HT1080 (cell line): ENCODE data around the gene PCP4. TPM values are rescaled to one million over a fixed set of nuclear protein-coding genes. Genes with fewer than 3 reads are reported as not detected.

ENCODE experiments used
- DNase-seq: peaks from one replicate; pipeline ENCODE4 v3.0.0-alpha.2; 2015; ENCODE audit warnings: low read depth
- polyA plus RNA-seq, 2 experiments: library from polyadenylated mRNA; depleted of rRNA; stranded (reverse); fragments of >200 nt; gene quantifications; 2 replicates each; pipeline ENCODE4 v1.2.3, GENCODE V29; 2015
- total RNA-seq: library from RNA; depleted of rRNA; stranded (reverse); fragments of >200 nt; shearing (Covaris generic); gene quantifications from 2 replicates; pipeline ENCODE4 v1.2.3, GENCODE V29; 2014; rRNA removed

PCP4 gene
- not detected in 2 replicates for total RNA-seq
- not detected in 2 replicates for polyA plus RNA-seq (2015; cell fraction: cytosol; rRNA removed)
- polyA plus RNA-seq (2015; cell fraction: nucleus; rRNA removed): not detected in 2 replicates

DNA sequence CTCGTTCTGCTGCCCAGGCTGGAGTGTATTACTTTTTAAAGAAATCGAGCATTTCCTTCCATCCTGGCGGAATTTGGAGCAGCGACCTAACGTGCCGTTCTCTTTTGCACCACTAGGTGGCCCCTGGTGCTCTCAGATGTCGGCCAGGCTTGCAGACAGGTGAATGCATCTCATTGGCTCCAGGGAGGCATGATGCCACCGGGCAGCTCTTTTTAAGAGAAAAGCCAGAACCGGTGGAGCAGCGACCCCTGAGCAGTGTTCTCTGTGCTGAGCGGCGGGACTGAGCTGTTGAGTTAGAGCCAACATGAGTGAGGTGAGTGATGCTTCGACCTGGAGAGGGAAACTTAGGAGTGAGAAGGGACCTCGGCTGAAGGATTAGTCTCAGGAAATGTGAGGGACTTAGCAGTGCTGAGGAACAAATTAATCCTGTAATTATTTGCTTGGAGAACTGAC lies at the start of gene PCP4:
Gene PCP4 (plus strand): TSS at position 241 of the 453 bp plus-strand sequence. CDS start 64 bp downstream, at position 305.
- DNase-seq: peak; percentile 21

DNA sequence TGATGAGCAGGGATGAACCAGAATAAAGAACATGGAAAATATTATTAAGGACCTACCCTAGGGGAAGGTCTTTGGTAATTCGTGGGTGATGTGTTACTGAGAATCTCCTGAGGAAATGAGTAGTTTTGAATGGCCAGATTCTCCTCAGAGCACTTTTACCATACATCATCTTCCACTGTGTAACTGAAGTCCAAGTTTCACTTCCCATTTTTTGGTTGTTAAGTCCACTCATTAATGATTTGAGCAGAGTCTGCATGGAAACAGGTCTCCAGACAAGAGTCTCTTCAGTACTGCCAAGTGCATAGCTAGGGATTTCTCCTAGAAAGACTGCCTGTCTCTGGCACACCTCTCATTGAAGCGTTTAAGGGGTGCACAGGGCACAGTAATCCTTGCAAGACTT lies 48.7 kb upstream of the PCP4 start:
- no peak for DNase-seq

DNA sequence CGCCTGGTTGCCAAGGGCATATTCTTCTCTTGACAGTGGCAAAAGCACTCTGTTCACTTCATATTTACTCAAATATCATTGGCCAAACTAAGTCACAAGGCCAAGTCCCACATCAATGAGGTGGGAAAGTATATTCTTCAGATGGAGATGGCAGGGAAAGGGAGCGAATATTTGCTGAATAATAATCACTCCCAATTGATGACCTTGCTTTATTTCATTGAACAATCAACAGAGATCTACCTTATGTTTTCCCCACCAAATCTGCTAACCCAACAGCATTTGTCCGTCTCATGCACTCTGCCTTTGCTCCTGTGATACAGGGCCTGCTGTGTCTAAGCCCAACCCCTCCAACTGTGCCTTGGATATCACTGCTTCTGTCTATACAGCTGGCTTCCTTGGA lies 45.2 kb upstream of the PCP4 start:
- no peak for DNase-seq

DNA sequence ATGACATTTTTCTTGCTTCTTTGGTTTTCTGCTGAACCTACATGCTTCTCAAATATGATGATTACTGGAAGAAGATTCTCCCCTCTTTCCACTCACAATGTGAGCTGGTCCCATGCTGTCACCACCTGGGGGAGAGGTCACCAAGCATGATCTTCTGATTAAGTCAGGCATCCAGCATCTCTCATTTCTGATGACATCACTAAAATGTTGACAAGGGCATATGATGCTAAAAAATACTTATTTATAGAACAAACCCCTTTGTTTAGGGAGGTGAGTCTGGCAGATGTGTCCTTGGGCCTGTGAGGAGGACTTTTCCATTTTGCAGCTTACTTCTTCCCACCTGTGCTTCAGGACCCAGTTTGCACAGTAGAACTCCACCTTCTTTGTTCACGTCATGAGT lies 42.0 kb upstream of the PCP4 start:
- no peak for DNase-seq

DNA sequence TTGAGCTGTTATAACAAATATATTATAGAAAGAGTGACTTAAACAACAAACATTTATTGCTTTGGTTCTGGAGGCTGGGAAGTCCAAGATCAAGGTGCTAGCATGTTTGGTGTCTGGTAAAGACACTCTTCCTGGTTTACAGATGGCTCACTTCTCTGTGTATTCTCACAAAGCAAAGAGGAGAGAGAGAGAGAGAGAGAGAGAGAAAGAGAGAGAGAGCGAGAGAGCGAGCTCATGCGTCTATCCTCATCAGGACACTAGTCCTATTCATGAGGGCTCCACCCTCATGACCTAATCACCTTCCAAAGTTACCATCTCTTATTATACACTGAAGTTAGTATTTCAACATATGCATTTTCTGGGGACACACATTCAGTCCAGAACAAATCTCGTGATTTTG lies 32.7 kb upstream of the PCP4 start:
- DNase-seq: no peak

DNA sequence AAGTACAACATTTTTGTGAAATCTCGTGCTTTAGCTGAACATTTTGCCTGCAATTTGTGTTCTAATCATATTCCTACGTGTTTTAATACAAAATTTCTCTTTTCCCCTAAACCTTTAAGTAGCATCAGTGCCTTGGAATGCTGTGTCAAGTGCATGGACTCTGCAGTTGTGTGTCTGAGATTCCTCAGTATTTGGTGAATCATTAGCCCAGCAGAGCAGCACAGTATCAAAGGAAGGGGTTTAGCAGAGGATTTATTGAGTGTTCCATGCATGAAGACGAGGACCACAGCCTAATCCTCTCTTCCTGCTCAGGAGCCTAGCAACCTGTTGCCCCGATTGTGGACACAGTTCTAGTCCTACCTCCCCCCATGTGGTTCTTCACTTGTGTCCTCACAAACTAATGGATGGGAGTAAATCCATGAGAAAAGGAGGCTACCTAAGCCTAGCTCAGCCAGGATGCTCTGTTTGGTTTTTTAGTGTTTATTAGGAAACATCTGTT lies 29.3 kb upstream of the PCP4 start:
- no peak for DNase-seq

DNA sequence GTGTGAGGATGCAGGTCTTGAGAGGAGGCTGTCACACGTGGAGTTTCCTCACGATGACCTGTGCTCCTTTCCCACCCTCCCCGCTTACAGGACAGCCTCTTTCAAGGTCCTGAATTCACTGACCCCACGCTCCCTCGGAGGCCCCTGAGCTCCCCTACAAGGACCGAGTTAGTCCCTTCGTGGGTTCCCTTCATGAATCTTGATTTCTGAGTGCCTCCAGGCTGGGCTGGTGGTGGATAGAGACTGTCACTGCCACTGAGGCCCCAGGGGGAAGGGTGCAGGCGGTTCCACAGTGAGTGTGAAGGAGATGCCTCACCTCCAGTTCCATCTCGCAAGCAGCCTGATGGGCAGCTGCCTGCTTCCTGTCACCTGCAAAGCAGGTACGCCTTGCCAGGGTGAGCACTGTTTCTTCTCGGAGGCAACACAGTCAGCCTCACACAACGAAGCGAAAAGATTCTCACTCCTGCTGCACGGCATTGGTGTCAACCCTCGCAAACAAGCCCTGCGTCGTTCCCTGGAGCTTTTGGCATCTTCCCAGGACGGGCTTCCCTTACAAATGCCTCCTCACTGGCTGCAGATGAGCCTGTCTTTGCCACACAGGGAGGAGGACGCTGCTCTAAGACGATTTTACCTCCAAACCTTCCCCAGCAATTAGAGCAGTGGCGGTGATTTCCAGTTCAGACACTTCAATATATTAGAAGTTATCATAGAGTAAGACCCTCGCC lies 26.7 kb upstream of the PCP4 start:
- no peak for DNase-seq

DNA sequence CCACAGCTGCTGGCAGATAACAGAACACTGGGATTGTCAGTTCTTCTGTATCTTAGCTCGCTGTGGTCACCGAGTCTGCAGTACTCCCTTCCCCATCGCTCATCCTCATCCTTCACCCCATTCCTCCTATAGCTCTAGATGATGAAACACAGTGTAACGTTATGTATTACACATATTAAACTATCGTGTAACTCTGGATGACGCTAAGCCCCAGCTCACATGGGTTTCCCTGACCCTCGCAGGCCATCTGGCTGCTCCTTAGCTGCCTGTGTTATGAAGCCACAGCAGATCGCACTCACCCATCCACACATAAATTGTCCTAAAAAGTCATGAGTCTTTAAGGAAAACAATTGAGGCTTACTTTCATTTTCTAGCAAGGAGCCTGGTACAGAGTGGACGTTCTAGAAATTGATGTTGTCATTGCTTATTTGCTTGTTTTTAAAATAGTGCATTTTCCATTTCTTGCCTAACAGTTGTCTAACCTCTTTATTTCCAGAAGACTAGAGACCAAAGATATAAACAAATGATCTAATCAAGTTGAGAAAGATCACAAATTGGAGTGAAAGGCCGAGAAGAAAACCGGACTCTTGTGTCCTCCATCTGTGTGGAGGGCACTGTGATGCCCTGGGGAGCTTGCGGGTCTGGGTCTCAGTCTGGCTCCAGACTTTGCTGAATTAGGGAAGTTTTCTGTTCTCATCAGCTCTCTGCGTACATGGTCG lies 24.3 kb upstream of the PCP4 start:
- no peak for DNase-seq

DNA sequence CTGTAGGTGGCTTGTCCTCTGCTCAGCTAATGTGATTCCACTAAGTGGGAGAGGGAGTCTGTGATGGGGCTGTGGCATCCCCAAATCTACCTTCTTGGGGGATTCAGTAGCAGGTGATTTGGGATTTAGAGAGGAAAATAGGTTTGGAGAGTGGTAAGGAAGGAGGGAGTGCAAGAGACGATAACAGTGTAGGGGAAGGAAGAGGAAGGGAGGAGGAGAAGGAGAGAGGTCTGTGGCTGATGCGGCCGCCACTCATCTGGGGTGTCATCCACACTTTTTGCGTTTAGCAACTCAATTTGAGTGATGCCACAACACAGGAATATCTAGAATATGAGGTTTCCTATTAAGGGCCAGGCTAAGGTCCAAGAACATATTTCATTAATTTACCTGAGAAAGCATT lies 23.8 kb upstream of the PCP4 start:
- no peak for DNase-seq

DNA sequence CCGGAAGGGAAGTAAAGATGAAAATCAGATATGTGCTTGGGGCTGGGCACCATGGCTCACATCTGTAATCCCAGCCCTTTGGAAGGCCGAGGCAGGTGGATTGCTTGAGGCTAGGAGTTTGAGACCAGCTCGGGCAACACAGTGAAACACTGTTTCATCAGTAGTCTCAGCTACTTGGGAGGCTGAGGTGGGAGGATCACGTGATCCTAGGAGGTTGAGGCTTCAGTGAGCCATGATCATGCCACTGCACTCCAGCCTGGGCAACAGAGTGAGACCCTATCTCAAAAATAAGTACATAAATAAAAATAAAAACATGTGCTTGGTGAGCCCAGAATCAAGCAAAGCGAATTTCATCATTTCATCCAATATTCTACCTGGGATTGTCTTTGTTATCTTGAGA lies 23.3 kb upstream of the PCP4 start:
- no peak for DNase-seq

DNA sequence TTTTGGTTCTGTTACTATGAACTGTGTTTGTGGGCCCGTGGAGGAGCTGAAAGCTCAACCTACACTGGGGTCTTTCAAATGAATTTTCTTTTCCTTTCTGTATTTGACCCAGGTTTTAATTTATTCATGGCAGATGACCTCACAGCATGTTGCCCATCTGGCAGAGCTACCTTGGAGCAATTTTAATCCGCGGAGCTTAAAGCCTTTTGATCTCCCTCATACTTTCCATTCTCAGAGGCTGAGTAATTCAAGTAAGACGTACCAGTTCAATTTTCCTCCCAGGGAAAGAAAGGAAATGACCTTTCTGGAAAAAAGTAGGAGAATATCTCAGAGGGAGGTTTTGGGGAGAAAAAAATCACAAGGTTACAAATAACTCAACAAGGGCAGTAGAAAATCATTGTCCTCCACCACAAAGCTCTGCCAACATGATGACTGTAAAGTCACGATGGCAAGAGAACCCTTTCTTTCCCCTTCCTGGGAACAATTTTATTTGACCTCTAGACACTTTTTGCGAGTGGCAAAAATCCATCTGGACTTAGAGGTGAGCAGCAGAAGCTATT lies 21.6 kb upstream of the PCP4 start:
- peak; percentile 60 for DNase-seq

DNA sequence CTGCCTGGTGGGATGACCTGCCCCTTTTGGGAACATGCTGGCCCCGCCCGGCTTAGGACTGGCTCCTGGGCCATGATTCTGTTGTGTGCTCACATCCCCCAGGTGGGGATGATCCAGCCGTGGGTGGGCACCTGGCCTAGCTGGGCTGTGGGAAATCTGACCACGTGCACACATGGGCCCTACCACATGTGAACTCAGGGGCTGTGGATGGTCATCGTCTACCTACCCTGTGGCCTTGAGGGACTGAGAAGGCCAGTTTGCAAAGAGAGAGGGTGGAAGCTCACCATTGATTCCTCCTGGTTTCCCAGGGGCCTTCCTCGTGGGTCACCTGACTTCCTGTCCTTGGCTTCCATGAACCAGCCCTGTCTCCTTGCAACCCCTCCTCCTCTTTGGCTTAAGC lies 19.4 kb upstream of the PCP4 start:
- no peak for DNase-seq

DNA sequence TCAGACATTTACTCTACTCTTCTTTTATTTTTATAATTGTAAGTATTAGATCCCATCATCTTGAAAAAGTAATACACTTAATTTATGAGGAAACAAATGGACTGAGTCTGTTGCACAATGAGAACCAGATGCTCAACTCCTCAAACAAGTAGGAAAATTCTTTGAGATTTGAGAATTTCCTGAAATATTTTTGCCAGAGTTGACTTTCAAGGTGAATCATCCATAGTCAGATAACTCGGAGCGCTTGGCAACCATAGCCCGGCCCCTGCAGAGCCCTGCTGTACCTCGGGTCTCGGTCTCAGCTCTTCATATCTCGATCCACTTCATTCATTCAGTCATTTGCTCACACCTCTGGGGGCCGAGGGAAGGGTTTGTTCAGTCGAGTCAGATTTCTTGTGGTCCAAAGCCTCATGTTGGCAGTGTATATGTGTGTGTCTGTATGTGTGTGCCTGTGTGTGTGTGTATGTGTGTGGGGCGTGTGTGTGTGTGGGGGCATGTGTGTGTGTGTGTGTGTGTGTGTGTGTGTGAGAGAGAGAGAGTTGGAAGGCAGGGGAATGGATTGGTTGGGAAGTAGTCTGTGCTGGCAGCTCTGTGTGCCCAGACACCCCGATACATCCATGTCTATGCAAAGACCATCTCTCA lies 18.1 kb upstream of the PCP4 start:
- DNase-seq: peak; percentile 20

DNA sequence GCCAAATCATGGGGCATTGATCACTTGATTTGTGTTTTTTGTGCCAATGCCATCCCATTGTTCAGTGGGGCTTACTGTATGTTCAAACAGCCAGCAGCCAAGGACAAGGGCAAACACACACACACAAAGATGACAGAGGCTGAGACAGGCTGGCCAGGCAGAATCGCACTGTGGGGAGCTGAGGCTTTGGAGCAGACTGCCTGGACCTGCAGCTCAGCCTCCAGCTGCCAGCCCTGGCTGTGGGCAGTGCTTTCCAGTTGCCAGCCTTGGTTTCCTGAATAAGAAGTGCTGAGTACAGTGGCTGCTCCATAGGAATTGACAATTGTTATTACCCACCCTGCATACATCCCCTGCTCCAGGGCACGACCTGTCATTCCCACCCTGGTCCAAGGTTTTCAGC lies 16.9 kb upstream of the PCP4 start:
- DNase-seq: no peak

DNA sequence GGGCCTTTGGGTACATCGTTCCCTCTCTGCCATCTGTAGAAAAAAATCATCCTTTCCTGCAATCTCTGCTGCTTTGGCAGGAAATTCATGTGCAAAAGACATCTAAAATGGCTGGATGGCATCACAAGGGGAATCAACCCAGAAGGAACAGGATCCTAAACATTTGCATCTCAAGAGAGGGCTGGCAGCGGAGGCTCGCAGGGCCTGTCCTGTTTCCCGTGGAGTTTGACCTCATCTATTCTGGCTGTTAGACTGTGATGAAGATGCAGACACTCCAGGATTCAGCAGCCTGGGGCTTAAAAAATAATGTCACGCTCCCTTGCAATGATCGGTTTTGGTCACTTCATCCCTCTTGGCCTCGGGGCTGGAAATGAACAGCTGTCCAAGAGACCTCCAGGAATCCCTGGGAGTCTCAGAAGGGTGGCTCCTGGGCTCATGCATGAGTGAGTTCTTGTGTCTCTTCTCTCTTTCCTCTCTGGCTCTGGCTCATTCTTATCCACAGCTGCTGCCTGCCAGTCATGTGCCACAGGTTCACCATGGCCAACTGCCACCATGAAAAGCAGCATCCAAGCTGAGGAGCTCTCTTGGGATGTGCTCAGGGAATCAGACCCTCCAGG lies 16.1 kb upstream of the PCP4 start:
- DNase-seq: no peak

DNA sequence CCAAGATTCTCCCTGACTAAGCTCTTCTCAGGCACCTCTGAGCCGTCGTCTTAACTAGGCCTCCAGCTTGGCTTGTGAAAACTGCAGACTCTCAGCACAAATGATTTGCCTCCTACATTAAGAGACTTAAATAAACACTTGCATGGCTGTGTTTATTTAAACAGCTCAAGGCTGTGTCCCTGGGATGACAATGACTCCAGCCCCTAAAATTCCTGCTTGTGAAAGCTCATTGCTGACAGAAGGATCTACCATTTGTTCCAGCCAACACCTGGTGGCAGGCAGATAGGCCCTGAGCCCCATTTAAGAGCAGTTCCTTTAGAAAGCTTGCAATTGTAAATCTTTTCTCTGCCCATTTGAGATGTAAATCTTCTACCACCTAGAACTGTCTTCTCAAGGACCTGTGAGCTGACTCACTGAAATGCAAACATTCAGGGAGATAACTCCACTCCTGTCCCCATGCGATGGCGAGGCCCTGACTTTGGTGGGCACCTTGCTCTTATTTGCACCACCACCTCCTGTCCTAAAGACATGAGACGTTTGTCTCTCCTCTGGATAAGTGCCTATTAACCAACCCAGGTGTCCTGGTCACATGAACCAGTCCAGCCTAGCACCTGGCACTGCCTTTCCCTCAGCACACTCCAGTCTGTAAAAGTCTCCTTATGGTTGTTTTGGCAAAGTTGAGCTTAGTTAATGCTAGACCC lies 15.1 kb upstream of the PCP4 start:
- no peak for DNase-seq

DNA sequence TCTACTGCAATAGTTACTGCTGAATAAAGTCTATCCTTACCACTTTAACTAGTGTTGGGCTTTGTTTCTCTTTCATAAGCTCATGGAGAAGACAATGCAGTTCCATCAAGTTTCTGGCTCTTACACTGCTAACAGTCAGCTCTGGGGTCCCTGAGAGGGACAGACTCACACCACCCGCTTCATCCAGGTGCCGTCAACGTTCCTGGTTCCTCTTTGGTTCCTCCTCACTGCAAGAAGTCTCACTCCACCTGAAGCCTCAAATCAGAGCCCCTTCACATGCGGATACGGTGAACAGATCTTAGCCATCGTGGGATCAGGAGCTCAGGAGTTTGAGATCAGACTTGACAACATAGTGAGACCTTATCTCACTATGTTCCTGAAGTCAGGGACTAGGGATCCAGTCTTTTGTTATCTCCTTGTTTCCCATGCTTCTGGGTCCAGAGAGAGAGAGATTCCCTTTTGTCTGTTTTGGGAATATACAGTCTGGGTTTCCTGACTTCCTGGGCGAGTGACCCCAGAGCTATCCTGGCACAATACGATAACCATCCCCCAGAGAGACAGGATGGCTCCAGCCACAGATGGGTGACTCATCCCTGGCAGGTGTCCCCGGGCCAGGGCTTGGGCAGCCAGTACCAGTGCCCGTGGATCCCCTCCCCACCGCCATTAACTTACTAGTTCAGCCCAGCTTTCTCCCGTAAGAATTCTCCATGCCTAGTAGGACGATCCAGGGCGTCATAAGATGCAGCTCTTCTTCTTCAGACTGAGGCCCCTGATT lies 14.3 kb upstream of the PCP4 start:
- no peak for DNase-seq

DNA sequence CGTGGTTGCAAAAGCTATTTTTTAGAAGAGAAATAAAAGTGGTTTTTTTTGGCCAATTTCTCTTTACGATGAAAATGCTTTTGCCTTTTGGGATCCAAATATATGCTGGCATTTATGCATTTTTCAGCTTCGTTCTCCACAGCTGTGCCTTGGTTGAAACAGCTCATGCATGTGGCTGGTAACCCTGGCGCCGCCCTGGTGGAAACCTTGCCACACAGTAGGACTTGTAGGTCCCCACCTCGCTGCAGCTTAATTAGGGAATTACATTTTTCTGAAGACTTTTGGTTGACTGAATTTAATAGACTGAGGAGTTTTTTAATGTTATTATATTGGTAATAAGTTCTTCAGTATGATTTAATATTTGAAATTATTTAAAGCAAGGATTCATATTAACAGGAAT lies 12.7 kb upstream of the PCP4 start:
- no peak for DNase-seq

DNA sequence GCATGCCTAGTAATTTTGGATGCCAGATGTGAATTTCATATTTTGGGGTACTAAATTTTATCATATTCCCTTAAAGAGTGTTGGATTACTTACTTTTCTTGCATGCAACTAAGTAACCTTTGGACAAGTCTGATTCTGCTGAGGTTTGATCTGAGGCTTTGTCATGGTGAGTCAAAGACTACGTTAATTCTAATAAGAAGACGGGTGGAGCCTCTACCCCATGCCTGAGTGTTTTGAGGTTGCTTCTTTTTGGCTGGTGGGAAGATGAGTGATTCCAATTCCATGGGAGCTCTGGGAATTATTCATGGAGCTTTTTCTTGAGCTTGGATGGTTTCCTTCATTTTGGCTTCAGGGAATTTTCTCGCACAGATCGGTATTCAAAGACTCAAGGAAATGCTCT lies 11.6 kb upstream of the PCP4 start:
- DNase-seq: no peak

DNA sequence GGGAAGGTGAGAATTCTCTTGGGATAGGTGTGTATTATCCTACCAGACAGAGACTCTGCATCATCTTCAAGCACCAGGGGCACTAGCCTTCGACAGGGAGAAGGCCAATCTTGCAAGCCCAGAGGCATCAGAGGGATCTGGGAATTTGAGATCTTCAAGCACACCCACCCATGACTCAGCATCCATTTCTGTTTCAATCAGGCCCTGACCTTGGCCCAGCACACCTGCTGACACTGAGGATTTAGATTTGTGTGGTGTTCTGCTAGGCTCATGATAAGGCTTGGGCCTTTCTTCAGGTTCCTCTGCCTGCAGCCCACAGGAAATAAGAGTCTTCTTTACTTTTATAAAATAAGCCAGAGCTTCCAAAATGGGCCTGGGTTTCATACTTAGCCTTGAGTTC lies 6.6 kb upstream of the PCP4 start:
- DNase-seq: no peak
